Activated naive CD4-positive, alpha-beta T cell (primary cell): Measurements from ENCODE around the gene SENP1.

ENCODE experiments used
- DNase-seq, 4 experiments: peaks; one replicate each; lab custom pipeline; 2025; lab: John Stamatoyannopoulos, UW

The SENP1 gene

DNA sequence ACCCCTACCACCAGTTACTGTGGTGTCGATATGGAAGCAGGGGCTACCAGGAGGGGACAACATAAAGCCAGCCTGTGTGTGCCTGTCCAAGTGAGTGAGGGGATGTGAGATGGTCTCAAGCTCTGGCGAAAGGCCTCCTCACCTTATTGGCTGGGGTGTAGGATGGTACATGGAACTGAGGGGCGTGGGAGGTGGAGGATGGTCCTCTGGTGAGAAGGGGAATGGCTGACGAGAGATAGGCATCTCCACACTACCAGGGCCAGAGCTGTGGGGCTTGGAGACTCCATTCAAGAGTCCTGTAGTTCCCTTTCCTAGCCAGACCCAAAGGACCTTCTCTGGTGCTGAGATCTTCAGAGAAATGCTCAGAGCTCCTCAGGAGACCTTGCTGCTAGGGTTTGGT lies 69.1 kb downstream of the SENP1 start:
- no peak for DNase-seq

DNA sequence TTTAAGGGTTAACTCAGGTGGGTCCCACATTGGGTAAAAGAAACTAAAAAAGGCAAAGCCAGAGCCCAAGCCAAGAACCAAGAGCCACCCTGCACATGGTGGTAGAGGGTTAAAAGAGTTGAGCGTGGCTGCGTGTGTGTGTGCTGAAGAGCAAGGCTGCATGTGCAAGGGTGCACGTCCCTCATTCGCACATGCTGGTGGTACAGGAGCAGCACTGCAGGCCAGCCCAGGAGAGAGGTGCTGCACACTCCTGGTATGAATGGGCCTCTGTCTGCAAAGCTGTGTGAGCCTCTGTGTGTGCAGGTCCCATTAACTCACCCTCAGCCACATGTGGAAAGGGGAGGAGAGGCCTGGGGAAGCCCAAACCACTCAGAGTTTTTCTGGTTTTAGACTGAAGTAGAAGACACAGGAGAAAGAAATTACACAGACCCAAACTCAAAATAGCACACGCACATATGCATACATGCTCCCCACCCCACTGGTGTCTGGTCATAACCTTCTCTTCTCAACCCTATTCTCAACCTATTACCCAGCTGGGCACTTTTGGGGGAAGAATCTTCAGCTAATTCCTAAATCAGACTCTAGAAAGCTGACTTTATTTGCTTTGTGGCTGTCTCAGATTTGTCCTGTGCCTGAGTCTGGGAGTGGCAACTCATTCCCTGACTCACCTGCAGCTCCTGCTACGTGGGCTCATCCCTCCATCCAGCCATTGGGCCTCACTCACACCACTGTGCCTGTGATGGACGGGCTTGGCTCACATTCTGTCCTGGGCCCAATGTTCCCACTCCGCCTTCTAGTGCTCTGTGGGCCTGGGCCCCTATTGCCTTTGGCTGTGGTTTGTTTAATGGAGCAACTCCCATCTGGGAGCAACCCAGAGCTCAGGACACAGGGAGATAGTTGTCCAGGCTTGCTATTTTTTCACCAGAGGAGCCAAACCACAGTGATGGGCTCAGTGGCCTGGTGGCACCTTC lies 70.8 kb downstream of the SENP1 start:
- DNase-seq: no peak

DNA sequence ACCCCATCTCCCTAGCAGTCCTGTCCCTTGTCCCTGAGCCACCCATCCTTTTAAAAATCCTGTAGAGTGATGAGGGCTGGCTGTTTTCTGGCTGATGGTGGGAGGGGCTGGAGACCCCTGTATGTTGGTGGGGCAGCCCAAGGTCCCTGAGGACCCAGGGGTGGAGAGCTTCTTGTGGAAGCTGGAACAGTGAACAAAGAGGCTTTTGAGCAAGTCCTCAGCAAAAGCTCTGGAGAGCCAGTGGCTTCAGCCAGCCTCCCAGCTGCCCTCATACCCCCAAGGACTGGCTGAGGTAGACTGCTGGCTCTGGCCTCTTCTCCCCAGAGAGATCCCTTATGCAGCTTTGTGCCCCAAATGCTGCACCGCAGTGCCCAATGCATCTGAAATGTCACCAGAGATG lies 72.4 kb downstream of the SENP1 start:
- DNase-seq: no peak

DNA sequence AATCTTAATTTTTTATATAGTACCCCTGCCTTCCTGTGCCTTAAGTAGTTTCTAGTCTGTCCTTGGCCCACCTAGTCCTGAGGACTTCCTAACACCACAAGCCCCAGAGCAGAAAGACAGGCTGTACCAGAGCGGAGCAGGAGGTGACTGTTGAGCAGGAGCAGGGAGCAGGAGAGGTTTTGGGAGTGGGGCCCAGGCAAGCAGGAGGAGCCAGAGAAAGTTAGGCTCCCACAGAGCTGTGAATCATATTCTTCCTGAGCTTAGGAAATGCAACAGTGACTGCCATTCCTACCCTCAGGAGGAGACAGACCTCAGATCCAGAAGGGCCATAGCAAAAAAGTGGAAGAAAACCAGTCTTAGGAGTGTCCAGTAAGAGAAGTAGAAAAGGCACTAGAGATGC lies 73.3 kb downstream of the SENP1 start:
- no peak for DNase-seq

DNA sequence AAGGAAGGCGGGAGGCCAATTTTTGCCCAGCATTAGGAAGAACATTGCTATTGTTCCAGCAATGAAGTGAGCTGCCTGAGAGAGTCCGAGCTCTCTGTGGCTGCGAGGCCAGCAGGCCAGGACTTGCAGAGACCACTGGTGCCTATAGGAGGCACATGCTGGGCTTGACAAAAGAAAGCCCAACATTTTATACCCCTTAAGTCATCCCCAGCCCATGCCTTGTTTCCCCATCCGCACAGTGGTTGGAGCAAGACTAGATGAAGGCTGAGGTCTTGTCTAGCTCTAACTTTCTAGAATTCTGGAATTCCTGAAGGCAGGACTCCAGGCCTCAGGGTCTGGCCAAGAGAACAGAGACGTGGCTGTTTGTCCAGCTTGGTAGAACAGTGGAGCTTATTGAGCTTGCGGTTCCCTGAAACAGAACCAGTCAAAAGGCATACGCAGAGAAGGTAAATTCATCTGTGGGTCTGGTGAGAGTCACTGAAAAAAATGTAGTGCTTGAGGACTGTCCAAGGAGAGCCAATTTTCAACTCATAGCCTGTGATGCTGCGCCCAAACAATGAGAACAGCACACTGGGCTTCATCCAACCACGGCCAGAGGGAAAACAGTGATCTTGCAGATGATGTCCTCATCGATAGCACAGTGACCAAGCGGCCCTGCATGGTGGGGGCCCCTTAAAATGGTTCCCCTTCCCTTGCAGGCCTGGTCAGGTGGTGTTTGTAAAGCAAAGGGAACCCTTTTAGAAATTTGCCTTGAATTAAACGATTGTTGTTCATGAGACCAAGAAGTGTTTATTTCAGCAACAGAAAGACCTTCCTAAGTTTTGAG lies 74.5 kb downstream of the SENP1 start:
- no peak for DNase-seq

DNA sequence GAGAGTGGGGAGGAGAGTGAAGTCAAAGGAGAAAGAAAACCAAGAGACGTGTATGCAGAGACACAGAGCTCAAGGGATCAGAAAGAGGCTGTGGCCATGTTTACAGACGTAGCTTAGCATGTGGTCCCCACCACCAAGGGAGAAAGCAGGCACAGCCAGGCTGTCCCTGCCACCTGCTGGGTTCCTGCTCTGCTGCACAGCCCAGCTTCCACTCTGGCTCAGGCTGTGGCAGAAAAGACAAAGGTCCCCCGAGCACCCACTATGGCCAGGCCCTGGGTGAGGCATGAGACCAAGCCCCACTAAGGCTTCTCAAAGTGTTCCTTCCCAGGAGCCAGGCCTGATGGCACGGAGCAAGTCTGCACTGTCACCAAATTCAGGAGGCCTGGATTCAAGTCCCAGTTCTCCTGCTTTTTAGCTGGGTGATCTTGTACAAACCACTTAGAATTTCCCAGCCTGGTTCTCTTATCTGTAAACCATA lies 75.7 kb downstream of the SENP1 start:
- DNase-seq: no peak

DNA sequence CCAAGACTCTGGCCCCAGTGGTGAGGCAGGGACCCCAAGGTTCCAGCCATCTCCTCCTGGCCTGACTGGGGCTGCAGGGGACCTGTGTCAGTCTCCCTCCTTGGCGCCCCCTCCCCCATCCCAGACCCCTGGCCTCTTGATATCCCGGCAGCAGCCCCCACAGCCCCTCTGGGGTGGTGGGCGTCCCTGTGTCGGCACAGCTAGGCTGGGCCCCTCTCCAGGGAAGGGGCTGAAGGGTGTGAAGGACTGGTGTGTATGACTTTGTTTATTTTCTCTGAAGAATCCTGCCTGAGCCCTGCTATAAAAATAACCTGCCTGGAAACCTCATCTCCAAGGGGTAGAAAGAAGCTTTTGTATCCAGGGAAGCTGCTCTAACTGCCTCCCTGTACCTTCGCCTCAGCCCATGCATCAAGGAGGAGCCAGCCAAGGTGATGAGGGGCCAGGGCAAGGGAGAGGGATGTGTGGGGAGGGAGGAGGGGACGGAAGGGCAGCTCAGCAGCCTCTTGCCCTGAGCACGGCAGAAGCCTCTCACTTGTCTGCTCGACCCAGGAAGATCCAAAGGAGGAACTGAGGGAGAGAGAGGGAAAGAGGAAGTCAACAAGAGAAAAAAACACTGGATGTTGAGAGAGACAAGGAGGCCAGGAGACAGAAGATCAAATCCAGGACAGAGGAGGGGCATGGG lies 76.2 kb downstream of the SENP1 start:
- no peak for DNase-seq

DNA sequence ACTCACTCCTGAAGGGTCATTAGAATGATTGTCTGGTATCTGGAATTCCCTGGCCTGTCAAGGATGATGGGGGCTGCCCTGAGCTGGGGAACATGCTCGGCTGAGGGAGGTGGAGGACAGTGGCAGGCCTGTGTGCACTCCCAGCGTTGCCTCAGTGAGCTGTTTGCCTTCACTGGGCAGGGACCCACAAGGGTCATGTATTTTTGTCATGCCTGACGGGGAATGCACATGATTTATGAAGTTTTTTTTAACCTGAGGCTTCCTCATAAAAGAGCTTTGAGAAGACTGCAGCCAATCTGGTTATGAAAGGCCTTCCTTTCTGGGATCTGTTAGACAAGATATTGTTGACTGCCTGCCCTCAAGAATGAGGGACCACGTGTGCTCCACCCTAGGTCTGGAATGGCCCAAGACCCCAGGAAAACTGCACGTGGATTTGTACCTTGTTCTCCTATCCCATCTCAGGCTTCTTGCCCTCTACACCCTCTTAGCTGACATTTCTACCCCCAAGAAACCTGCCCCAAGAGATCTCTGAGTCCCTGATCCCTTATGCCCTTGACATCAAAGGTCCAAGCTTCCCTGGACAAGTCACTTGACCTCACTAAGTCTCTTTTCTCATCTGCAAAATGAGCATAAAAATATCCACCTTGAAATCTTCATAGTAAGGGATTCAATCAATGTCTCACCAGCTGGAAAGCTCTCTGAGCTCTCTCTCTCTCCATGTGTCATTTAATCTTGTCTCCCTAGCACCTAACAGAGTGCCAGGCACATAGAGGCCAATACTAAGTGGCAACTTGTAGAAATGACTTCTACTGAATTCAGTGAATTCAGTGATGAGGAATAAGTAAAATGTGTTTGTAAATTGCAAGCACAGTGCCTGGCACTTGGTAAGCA lies 77.1 kb downstream of the SENP1 start:
- no peak for DNase-seq

DNA sequence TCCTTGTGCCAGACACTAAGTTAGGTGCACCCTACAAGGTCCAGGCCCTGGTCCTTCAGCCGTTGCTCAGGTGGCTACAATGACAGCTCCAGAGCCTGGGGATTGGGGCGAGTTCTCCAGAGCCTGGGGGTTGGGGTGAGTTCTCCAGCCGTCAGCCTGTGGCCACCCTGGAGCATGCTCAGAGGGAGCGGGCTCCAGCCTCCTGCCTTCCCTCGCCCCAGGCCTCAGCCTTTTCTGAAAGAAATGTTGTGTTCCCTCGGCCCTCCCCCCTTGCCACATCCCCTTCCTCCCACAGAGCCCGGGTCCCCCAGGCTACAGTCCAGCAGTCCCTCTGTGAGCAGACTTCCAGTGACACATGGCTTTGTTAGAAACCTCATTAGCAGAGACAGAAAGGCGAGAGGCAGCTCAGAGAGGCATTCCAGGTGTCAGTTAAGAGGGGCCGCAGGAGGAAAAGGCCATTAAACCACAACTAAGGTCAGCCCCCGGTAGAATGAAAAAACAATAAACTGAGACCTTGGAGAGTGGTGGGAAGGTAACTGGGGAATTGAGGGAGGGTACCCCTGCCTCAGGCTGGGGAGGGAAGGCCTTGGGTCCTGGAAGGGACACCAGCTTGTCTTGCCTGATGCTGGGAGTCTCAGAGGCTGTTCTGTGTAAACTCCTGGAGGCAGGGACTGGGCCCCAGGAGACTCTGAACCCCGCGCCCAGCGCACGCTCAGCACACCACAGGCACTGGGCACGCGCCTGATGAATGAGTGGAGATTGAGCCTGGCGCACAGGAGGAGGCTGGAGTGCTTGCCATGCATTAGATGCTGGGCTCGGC lies 78.5 kb downstream of the SENP1 start:
- DNase-seq: no peak

DNA sequence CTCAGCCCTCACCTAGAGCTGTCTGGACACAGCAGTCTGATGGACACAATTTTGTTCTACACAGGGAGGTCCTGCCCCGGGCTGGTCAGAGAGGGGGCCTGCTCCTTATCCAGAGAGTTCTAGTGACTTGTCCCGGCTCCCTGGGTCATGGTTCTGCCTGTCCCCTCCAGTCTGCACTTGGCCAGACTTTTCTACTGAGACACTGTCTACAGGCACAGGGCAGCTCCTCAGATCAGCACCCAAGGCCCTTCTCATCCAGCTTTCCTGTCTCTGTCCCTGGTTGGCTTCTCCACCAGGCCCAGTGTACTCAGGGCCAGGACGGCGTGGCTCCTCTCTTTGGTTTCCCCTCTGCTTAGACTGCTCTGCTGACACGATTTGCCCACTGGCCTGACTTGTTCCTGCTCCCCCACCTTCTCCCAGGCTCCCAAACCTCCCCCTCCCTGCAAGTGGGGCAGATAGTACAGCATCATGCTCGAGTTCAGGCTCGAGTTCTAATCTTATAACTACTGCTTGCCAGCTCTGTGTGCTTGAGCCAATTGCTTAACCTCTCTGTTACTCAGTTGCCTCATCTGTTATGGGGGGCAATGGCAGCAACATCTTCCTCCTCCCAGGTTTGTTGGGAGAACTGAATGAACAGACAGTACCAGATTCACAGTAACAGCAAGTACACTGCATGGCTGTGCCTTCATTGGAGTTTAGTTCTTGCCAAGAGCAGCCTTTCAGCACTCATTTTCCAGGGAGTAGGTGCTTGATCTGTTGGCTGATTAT lies 79.6 kb downstream of the SENP1 start:
- no peak for DNase-seq

DNA sequence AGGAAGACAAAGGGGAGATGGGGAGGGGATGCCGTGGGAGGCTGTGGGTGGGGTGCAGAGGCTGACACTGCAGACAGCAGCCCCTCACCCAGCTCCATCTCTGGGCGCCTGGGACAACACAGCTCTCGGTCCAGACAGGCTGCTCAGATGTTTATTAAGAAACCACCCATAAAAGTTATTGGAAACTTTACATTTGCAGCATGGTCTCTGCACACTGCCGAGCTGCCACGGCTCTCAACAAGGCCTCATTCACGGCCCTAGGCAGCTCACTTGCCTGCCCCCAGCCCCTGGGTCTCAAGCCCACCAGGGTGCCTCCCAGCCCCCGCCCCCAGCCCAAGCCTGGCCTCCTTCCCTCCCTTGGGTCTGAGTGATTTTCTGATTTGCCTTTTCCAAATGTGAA lies 80.6 kb downstream of the SENP1 start:
- DNase-seq: no peak

DNA sequence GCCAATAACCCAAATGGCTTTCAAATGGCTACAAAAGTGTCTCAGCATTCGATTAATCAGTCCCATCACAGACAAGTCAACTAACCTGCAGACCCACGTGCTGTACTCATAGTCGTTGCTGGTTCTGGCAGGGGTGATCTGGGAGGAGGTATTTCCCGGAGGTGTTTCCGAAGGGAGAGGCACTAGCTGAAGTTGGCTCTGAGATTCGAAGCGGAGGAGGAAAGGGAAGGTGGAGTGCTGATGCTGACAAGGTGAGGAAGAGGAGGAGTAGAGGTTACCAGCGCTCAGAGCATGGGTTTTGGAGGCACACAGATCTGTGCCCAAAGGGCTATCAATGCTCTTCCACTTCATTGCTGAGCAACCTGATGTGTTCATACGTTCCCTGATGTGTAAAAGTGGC lies 81.1 kb downstream of the SENP1 start:
- DNase-seq: no peak

DNA sequence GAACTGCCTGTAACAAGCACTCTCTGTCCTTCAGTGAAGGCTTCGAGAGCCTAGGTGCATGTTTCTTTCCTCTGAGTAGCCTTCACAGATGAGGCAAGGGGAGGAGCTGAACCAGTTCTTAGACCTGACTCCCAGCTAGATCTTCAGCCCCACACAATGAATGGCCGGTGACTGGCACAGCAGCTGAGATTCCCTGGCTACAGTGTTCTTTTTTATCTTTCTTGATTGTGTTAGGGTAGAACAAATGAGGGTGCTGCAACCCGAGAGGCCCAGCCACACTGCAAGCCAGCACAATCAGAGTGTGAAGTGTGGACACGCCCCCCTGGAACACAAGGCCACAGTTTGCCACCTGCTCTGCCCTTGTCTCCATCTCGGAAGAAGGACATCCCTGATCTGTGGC lies 82.5 kb downstream of the SENP1 start:
- no peak for DNase-seq

DNA sequence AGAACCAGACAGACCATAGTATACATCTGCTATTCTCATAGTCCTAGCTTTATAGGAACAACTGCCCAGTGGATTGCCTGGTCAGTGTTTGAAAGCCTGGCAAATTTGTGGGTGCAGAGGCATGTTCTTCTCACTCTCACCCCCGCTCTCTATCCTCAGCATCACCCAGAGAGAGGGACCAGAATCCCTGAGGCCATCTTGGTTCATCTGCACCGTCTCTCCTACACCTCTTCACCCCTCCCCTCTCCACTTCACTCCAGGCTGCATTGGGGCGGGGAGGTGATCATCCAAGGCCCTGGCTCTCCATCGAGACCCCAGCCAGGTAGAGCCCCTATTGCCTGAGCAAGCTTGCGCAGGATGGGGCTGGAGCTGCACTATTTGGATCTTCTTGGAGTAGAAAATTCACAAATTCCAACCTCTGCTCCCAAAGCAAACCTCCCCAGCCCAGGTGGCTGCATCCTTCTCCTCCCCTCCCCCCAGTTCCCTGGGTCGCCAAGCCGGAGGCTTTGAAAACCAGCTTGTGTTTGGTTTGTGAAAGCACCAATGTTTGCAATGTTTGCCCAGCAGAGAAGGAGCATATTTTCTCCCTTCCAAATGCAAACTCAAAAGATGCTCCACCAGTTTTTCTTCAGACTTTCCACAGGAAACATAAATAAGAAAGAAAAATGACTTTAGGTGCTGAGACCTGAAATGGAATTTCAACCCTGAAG lies 83.0 kb downstream of the SENP1 start:
- no peak for DNase-seq

DNA sequence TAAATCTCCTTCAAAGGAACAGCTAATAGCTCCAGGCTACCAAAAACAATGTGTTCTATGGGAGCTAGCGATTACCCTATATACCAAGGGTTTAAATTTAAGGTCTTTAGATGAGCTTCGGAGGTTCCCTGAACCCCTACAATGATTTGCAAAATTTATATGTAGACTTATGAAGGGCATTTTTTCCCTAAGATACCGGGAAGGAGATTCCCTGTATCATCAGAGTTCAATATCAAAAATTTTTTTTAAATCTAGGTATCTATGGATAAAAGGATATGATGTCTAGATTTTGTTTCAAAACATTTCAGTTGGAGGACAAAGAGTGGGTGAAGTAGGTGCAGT lies 83.7 kb downstream of the SENP1 start:
- no peak for DNase-seq

DNA sequence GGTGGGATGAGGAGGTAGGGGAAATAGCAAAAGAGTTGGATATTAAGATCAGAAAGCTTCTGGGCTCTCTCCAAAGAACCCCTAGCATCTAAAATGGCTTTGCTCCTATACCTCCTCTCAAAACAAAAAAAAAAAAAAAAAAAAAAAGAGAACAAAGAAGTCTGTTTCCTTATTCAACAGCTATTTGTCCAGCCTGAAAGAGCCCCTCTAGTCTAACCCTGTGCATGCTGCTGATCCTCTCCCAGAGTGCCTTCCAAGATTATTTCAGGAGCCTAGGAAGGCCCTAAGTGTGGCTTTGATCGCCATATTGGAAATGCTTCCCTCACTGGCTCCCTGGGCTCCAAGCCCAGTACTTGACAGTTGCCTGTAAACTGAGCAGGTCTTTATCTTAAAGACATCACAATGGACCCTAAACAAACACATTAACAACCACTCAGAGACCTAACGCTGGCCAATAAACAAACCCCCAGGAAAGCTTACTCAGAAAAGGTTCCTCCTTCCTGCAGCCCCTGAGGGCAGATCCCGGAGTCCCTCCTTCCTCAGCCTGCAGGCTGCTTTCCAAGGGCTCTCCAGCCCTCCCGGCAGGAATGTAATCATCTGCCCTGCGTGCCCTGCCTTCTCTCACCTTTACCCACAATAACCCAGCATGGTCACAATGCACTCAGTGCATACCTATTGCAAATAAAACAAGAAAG lies 84.2 kb downstream of the SENP1 start:
- no peak for DNase-seq

DNA sequence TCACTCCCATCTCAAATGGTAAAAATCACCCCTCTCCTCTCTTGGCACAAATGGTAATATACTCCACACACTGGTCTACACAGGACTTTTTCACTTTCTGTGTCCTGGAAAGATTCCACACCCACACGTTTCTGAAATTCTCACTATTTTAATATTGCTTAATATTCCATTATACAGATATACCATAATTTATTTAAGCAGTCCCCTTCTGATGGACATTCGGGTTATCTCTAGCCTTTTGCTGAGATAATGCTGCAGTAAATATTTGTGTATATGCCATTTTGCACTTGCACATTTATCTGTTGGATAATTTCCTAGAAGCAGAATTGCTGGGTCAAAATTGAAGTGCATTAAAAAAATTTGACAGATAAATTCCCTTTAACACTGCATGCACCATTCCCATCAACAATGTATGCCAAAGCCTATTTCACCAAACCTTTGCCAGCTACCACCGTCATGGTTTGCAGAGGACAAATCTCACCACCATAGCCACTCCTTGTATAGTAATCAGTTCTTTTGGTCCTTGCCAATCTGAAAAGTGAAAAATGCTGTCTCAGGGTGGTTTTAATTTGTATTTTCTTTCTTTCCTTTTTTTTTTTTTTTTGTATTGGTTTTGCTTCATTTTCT lies 86.1 kb downstream of the SENP1 start:
- DNase-seq: no peak

DNA sequence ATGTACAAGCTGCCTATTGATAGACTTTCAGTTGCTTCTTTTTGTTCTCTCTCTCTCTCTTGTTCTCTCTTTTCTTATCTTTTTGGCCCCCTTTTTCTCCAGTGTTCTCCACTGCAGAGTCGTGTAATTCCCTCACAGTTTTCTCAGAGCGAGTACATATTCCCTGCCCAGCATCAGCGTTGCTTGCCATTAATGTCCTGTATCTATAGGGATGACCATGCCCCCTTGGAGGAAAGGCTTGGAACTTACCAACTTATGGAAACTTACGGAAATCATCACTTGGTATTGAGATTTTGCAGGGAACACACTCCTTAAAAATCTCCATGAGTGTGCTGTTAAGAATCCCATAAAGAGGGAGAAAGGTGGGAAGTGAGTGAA lies 87.3 kb downstream of the SENP1 start:
- DNase-seq: no peak
